CD4-positive, alpha-beta T cell treated with Interleukin-15 for 4 hours (primary cell): Measurements from ENCODE around the gene CDKL2.
"Not testable (repeated sequence)": the region's sequence is repeated elsewhere in the genome, so short reads cannot be mapped to it uniquely, and the experiment has no call there.

ENCODE experiments used
- DNase-seq: peaks from one replicate; pipeline ENCODE4 v3.0.0-alpha.2; 2020; ENCODE audit warnings: low spot score

The CDKL2 gene

GRCh38 chr4:75630174-75630936, at the start of gene CDKL2:
Gene CDKL2 (minus strand): TSS chr4:75630528. CDS start chr4:75625988, 4,540 bp downstream.
- peak; percentile 94 for DNase-seq

DNA sequence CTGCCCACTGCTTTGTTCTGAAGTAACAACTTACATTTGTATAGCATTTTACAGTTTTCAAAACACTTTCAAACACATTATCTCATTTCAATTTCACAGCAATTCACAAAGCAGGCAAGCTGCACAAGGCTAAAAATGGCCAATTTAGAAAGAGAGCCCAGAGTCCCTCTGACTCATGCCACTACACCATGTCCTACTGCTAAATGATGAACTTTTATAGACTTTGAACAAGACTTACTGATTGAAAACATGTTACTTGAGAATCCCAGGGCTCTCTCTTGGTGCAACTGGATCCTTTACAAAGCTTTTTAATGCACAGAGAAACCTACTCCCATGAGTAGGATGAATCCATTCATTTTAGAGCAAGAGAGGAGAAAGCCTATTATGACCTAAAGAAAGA, 48.6 kb upstream of the CDKL2 start:
- no peak for DNase-seq

GRCh38 chr4:75678473-75678872, 48.1 kb upstream of the CDKL2 start:
- no peak for DNase-seq

DNA sequence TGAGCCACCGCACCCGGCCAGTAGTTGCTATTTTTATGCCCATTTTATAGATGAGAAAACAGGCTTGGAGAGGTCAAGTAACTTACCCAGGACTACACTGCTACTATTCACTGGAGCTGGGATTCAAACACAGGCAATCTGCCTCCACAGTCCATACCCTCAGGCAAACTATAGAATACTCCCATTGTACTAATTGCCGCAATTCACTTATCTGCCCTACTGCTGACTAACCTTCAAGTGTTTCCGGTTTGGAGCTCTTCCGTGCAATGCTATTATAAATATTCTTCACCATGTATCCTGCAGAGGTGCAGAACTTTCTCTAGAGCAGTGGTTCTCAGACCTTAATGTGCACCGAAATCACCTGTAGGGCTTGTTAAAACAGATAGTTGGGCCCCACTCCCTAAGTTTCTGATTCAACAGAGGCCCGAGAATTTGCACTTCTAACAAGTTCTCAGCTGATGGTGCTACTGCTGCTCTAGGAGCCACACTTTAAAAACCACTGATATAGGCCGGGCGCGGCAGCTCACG, 44.7 kb upstream of the CDKL2 start:
- no peak for DNase-seq

DNA sequence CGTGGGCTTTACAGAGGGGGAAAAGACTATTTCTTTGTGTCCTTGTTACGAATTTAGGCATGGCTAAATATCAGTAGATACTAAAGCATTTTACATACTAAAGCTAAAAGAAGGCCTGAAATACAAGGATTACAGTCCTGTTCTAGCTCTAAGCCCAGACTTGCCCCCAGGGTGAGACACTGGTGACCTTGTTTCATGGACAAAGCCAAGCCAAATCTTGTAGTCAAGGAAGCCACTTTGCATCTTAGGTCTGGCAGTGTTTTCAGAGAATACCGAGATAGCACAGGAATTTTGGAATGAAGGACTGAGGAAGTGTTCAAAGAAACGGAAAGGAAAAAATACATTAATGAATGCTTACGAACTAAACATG, 43.6 kb upstream of the CDKL2 start:
- DNase-seq: no peak

- peak; percentile 98 for DNase-seq
Measured at GRCh38 chr4:75673027-75673958, 43.0 kb upstream of the CDKL2 start, which contains the start of gene G3BP2. Gene G3BP2 (minus strand): TSS chr4:75673411. CDS start chr4:75662025, 11,386 bp downstream.

- DNase-seq: peak; percentile 77
Measured at GRCh38 chr4:75672461-75673026, 42.2 kb upstream of the CDKL2 start.

- no peak for DNase-seq
Measured at GRCh38 chr4:75671802-75672421, 41.6 kb upstream of the CDKL2 start.

GRCh38 chr4:75668596-75668995, 38.3 kb upstream of the CDKL2 start:
- no peak for DNase-seq

GRCh38 chr4:75667636-75668035, 37.3 kb upstream of the CDKL2 start:
- not testable (repeated sequence) for DNase-seq

GRCh38 chr4:75666299-75666698, 36.0 kb upstream of the CDKL2 start:
- DNase-seq: peak; percentile 20

DNA sequence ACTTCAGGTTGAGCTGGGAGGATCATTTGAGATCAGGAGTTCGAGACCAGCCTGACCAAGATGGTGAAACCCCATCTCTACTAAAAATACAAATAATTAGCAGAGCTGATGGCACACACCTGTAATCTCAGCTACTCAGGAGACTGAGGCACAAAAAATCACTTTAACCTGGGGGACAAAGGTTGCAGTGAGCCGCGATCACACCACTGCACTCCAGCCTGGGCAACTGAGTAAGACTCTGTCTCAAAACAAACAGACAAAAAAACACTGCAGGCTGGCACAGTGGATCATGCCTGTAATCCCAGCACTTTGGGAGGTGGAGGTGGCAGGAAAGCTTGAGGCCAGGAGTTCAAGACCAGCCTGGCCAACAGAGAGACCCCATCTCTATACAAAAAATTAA, 34.3 kb upstream of the CDKL2 start:
- not testable (repeated sequence) for DNase-seq

GRCh38 chr4:75662626-75663025, 32.3 kb upstream of the CDKL2 start:
- no peak for DNase-seq

GRCh38 chr4:75660491-75660890, 30.2 kb upstream of the CDKL2 start:
- DNase-seq: no peak

DNA sequence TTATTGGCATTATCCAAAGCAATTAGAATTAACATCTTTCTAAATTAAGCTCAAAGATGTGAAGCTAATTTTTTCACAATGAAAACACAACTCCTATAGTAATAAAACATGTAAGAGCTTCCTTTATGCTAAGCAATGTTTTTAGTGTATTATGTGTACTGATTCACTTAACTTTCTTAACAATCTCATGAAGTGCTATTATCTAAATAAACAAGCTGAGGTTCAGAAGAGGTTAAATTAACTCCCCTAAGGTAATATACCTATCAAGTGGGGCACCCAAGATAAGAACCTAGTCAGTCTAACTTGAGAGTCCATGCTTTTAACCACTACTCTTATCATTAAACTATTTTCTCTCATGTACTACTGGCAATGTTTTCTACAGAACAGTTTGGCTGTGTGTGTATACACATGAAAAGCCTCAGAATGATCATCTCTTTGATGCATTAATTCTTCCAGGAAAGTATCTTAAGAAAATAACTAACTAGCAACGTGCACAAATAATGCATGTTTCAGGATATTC, 29.2 kb upstream of the CDKL2 start:
- no peak for DNase-seq

- no peak for DNase-seq
Measured at GRCh38 chr4:75658876-75659275, 28.5 kb upstream of the CDKL2 start.

DNA sequence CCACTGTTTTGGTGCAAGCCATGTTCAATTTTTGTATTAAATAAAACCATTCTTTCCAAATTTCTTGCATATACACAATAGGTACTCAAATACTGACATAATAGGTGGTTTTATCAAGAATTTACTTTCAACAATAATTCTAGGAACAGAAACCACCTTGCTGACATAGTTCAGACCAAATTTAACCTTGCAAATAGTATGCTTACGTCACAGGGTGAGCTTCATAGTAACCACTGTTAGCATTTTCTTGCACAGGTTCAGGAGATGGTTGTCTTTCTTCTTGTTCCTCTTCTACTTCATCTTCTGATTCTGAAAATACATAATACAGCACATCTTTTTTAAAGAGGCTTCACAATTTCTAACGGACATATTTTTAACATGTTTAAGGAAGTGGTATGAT, 25.2 kb upstream of the CDKL2 start:
- peak; percentile 67 for DNase-seq

GRCh38 chr4:75654905-75655304, 24.6 kb upstream of the CDKL2 start:
- DNase-seq: peak; percentile 31

DNA sequence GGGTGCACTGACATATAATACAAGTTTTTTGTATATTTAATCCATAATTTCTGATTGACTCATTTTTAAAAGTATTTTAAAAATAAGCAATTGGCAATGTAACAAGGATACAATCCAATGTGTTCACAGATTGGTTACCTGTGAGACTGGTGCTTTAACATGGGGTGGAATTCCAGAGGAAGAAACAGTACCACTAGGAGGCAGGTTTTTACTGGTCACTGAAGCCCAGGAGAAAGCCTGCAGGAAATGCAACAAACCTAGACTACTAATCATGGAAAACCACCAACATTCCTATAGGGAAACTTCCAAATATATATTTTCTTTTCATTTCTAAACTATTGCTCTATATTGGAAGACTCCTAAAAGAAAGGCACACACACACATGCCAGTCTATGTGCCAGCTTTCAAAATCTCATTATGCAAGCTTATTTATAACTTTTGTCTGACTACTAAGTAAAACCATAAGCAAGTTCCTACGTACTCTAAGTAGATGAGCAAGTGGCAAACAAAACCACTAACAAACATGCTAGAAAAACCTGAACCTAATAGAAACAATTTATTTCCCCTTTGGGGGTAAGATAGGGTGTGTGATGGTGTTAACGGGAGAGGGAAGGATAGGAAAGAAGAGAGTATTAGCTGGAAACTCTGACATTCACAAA, 23.6 kb upstream of the CDKL2 start:
- DNase-seq: no peak

DNA sequence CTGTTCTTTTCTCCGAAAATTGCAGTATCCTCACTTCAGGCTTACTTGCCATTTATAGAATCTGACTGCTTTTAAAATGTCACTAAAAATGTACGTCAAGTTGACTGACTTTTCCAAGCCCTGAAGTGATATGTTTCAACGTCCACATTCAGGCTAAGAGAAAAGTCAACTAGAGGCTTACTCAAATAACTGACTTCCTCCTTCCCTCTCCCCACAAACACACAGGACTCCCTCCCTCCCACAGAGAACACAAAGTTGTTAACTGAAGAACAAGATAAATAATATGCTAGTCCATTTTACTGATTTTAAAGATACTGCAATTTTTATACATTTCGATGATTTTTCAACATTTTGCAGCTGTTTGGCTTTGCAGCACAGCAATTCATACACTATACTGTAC, 13.8 kb upstream of the CDKL2 start:
- no peak for DNase-seq

DNA sequence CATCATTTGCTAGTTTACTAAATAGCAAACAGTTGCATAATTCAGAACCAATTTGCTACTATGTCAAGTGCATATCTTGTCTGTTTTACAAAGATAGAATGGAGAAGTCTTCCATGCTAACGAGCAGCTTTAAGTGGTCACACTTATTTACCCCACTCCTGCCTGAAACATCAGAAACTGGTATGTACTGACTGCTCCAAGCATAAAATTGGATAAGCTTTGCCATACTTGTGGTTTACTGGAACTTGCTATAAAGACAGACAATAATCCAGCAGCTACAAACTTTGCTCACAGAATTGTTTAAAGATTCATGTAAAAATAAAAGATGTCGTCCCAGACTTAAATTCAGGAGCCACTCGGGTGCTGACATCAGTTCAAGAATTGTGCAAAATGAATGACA, 13.3 kb upstream of the CDKL2 start:
- no peak for DNase-seq
